ENCODE measurements around the gene CAVIN4. TPM values are rescaled to one million over a fixed set of nuclear protein-coding genes. Genes with fewer than 3 reads are reported as not detected.

Gene CAVIN4
- total RNA-seq, 1 donor from 2014 or later: 0.31 TPM

DNA sequence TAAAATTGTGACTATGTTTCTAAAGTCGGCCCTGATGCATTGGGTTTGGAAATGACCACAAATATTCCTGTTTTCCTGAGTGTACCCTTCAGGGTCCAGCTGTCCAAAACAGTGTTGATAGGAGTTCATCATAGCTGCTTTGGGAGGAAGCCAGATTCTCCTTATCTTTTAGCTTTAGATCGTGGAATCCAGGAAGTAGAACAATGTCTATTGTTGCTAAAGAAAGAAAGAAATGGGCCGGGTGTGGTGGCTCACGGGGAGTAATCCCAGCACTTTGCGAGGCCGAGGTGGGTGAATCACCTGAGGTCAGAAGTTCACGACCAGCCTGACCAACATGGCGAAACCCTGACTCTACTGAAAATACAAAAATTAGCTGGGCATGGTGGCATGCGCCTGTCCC is 9.5 kb downstream of the CAVIN4 start:
- intact Hi-C loops (cut with DNase I): no loop called here
- no peak for DNase-seq (ENCODE audit: low spot score)
- no peak for ATAC-seq

DNA sequence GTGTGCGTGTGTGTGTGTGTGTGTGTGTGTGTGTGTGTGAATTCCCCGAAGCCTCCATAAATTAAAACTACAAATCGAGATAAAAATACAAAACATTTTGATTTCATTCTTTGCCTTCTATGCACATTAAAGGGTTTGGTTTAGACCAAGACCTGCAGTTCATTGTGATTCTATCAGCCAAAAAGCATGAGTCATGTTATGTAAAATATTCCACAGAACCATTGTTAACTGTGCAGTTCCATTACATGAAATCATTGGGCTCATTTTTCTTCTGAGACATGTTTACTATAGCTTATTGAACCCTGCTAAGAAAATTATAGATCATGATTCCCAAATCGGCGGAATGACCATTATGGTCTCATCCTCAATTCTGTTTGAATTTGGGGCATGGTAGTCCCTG is 11.7 kb downstream of the CAVIN4 start:
- DNase-seq (ENCODE audit: low spot score): no peak
- intact Hi-C loops (cut with DNase I): no loop called here
- ATAC-seq: no peak

DNA sequence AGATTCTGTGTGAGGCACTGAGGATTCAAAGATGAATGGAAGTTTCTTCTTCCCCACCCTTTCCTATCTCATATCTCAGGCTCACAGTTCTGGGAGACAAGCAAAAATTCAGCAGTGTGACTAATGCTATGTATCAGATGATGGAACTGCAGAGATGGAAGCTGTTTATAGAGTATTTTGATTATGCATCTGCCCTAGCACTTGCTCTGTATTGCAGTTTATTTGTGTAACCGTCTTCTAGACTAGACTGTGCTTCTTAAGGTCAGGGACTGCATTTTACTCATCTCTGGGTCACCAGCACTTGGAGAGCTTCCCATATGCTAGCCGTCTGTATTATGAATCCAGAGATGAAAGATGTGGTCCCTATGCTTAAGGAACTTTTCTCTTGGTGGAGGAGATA is 12.6 kb downstream of the CAVIN4 start:
- ATAC-seq: no peak
- no peak for DNase-seq (ENCODE audit: low spot score)
- intact Hi-C loops (cut with DNase I): no loop called here

DNA sequence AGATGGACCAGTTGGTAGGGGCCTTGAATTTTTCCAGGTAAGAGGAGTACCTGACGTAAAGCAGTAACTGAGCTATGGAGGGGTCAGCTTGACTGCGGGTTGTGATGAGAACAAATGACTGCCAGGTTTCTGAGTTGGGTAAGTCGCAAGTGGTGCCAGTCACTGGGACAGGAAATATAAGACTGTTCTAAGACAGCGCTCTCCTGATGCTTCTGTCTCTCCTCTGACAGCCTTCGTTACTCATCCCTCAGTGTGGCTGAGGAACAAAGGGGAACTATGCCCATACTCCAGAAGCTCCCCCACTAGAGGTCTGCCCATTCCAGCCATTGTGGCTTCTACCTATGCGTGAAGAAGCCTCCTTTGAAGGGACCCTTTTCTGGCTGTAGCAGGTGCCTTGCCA is 13.3 kb downstream of the CAVIN4 start:
- ATAC-seq (no peak), DNase-seq (ENCODE audit: low spot score) (no peak)
- intact Hi-C loops (cut with DNase I): no loop called here

DNA sequence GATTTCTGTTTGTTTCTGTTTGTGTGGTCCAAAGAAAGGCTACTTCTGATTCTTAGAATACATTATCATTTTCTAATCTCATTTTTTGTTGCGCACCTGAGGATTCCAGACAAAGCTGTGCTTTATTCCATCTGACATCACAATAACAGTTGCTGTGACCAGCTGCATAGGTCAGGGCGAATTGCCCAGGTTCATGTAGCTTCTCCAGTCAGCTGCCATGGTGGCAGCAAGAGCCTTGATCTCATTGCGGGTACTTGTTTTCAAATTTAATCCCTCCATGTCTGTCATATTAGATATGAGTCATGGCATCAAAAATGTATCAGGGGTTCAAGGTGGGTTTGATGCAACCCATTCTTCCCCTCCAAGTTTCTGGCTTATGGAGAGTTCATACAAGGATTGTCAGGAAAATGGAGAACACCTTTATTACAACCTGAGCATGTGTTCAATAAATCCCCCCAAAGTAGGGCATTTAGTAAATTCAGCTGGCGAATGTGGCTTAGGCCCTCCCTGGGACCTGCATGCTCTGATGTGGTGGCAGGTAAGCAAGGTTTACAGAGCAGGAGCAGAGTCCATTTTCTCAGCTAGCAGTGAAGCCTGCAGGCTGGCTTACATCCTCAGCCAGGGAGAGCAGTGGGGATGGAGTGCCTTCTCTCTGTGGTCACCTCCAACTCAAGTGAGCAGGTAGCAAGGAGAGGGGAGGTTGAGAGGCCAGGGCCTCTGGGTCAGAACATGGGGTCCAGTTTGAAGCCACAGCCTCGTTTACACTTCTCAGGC is 13.9 kb downstream of the CAVIN4 start:
- no peak for ATAC-seq
- DNase-seq (ENCODE audit: low spot score): no peak
- intact Hi-C loops (cut with DNase I): no loop called here

DNA sequence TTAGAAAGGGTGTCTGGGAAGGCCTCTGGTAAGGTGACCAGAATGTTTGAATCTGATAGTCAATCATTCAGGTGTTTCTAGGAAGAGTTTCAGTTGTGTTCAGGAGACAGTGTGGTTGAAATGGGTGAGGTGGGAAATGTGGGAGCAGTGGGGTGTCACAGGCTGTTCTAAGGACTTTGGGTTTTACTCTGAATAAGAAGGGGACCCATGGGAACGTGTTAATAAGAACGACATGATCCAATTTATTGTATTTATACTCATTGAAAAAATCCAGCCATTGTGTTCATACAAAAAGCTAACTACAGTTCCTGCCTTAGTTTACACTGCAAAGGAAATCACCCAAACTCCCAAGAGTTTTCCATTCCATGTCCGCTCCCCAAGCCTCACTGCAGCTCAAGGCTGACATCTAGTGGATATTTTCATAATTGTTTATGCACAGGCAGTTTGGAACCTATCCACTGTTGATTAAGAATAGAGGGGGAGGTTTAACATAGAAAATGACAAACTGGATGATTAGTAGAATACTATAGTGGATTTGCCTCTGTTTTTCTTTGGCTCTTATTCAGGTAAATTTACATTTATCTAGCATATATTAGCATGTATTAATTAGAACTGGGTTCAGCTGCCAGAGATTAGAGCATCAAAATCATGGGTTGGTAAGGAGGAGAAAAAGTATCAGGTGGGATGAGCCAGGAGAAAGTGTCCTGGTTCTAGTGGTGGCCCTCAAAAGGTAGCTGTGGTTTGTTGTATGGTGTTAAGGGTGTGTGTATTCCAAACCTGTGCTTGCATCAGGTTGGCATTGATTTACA is 17.7 kb downstream of the CAVIN4 start:
- peak; percentile 75 for ATAC-seq
- intact Hi-C loops (cut with DNase I): no loop called here
- no peak for DNase-seq (ENCODE audit: low spot score)

DNA sequence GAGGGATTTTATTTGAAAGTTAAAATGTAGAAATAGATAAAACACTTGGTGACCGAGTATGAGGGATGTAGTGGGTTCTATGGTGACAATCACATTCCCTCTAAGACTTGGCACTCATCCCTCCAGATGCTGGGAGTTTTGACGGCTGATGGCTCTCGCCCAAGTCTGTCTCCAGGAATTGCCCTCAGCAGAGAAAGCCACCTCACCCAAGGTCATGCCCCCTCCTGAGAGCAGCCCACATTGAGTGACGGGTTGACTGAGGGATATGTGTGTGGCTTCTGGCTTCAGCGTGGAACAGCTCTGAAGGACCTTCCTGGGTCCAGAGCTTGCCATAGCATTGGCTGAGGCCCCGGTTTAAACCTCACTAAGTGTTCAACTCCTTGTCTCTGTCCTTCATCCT is 19.4 kb downstream of the CAVIN4 start:
- DNase-seq (ENCODE audit: low spot score) (no peak), ATAC-seq (no peak)
- intact Hi-C loops (cut with DNase I): no loop called here

DNA sequence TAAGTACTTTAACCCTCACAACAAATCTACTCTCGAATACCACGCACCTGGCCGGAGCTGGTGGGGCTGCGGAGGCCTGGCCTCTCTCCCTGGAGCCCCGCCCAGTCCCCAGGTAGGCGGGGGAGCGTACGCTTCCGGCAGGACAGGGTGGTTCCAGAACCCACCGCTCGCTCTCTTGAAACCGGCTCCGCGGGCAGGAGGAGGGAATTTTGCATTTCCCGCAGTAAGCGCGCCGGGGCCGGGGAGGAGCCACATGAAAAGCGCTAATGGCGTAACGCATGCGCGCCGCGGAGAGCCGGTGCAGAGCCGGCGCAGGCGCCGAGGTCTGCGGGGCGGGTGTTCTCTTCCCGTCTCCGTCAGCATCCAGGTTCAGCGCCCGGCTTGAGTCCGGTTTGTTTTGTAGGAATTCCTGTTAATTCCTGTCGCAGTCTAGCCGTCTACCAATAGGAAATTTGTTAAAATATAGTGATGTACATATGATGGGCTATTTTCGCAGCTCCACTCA is 20.8 kb downstream of the CAVIN4 start:
- intact Hi-C loops (cut with DNase I): no loop called here
- peak; percentile 87 for DNase-seq (ENCODE audit: low spot score)
- peak; percentile 91 for ATAC-seq

DNA sequence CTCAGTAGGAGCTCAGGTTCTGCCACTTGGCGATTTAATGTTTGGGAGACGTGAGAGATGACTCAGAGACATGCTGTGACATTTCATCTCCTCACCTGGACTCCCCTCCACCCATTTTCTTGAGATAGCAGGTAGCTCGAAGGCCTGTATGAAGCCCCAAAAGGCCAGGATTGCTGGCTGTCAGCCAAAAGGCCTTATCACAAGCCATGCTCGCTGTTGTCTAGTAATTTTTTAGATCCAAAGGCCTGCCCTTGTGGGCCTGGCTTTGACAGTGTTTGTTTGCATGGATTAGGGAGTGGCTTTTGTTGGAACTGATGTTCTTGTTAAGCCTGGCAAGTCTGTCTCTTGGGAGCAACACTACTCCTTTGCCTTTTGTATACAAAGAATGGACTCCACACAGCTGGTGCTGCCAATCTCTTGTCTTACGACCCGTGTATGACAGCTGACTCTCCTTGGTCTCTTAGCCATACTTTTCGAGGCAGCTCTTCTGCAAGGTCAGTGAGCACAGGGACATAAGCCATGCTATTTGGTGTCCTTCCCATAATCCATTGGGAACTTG is 22.7 kb downstream of the CAVIN4 start:
- ATAC-seq: no peak
- DNase-seq (ENCODE audit: low spot score): no peak
- intact Hi-C loops (cut with DNase I): no loop called here

DNA sequence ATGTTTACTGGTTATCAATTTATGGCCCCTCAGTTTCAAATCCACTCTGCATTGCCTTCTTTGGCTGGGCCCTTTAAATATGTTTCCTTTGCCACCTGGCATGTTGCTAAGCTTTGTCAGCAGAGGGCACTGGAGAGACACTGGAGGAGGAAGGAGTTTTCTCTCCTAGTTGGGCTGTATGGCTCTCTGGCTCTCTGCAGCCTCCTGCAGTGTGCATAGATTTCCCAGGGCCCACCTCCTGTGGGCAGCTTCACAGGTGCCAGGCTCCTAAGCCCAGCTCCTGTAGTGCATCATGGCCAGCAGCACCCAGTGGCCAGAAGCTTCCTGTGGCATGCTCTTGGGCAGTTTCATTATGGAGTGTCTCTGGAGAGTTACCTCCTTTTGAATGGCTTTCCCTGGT is 23.3 kb downstream of the CAVIN4 start:
- intact Hi-C loops (cut with DNase I): no loop called here
- DNase-seq (ENCODE audit: low spot score) (no peak), ATAC-seq (no peak)

DNA sequence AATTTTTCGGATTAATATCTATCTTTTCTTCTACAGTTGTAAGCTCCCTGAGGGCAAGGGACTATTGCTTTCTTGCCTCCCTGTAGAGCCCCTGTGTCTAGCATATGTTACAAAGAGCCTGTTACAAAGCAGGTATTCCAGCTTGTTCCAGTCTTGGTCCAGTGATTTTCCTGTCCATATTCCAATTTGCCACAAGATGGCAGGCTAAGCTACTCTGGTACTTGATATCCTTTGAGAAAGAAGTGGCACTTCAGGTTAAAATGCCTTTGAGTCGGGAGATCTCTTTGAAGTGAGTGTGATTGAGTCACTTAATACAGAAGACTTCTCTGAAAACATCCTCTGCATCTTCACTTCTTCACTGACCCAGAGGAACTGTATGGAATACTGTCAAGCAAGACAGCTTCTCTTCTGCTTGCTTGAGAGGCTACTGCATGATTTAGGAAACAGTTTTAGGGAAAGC is 24.5 kb downstream of the CAVIN4 start:
- no peak for ATAC-seq

DNA sequence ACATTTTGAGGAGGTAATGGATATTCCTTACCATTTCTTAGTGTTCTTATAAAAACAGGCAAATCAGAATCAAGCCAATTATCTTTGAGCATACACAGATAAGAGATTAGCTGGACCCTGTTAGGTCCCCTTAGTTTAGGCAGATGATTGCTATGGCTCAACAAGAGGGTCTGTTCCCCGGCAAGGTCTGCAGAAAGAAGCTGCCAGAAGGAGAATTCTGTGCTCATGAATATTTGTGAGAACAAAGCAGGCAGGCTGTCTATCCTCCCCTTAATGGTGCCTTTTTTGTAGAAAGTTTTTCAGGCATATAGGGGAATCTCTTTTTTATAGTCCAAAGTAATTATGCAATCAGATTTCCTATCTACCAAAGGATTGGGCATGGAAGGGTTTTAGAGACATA is 27.5 kb downstream of the CAVIN4 start:
- intact Hi-C loops (cut with DNase I): no loop called here
- no peak for ATAC-seq
- no peak for DNase-seq (ENCODE audit: low spot score)

More for the DNA sequence above, 24.5 kb downstream of the CAVIN4 start:
- no peak for DNase-seq (ENCODE audit: low spot score)
- intact Hi-C loops (cut with DNase I): no loop called here

DNA sequence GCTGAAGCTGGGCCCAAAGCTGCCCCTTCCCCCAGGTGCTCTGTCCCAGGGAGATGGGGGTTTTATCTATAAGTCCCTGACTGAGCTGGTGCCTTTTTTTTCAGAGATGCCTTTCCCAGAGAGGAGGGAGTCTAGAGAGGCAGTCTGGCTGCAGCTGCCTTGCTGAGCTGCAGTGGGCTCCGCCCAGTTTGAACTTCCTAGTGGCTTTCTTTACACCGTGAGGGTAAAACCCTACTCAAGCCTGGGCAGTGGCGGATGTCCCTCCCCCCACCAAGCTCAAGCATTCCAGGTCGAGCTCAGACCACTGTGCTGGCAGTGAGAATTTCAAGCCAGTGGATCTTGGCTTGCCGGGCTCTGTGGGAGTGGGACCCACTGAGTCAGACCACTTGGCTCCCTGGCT is 41.3 kb downstream of the CAVIN4 start:
- DNase-seq (ENCODE audit: low spot score) (no peak), ATAC-seq (no peak)
- intact Hi-C loops (cut with DNase I): no loop called here

DNA sequence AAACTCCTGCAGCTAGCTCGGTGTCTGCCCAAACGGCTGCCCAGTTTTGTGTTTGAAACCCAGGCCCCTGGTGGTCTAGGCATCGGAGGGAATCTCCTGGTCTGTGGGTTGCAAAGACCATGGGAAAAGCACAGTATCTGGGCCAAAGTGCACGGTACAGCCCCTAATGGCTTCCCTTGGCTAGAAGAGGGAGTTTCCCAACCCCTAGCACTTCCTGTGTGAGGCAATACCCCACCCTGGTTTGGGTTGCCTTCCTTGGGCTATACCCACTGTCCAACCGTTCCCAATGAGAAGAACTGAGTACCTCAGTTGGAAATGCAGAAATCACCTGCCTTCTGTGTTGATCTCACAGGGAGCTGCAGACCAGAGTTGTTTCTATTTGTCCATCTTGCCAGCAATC is 41.8 kb downstream of the CAVIN4 start:
- DNase-seq (ENCODE audit: low spot score) (no peak), ATAC-seq (no peak)
- intact Hi-C loops (cut with DNase I): no loop called here

DNA sequence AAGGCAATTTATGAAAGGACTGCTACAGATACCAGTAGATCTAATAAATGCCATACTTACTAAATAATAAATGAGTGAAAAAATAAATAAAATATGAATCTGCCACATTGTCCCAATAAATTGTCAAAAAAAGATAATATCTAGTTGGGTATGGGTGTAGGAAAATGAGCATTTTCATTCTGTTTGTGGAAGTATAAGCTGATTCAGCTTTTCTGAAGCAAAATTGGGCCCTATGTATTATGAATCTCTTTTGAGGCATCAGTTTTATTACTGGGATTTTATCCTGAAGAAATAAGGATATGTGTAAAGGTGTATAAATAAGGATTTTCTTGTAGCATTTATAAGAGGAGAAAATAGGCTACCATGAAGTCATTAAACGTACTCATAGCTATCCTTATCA is 46.1 kb downstream of the CAVIN4 start:
- ATAC-seq (no peak), DNase-seq (ENCODE audit: low spot score) (no peak)
- intact Hi-C loops (cut with DNase I): no loop called here

DNA sequence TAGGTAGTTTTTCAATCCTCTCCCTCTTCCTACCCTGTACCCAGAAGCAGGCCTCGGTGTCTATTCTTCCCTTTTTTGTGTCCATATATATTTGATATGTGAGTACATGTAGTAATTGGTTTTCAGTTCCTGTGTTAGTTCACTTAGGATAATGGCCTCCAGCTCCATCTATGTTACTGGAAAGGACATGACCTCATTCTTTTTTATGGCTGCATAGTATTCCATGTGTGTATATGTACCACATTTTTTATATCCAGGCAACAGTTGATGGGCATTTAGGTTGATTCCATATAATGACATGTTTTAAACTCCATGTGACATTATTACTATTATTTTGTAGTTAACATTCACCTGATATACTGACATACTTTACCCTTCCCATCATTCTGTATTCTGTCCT is 49.1 kb downstream of the CAVIN4 start:
- ATAC-seq (no peak), DNase-seq (ENCODE audit: low spot score) (no peak)
- intact Hi-C loops (cut with DNase I): no loop called here

DNA sequence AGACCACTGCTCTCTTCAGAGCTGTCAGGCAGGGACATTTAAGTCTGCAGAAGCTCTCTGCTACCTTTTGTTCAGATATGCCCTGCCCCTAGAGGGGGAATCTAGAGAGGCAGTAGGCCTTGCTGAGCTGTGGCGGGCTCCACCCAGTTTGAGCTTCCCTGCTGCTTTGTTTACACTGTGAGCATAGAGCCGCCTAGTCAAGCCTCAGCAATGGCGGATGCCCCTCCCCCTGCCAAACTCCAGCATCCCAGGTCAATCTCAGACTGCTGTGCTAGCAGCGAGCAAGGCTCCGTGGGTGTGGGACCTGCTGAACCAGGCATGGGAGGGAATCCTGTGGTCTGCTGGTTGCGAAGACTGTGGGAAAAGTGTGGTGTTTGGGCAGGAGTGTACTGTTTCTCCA is 59.9 kb downstream of the CAVIN4 start:
- no peak for ATAC-seq
- DNase-seq (ENCODE audit: low spot score): no peak
- intact Hi-C loops (cut with DNase I): no loop called here
